ENCODE measurements around the gene FRRS1.

Gene FRRS1

DNA sequence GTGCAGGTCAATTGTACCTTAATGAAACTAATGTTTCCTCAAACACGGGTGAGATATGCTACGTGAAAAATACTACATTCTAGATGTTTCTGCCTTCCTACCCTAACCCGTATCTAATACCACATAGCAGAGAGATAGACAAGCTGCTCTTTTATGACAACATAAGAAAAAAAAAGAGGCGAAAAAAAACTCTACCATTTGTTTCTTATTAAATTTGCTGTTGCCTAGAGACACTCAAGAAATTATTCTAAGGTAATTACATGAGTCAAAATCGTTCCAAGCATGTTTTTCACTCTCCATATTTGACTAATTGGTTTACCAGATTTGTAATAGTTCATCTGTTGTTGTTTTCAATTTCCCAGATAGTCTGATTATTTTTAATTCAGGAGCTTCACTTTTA, 93.1 kb downstream of the FRRS1 start:
- no peak for DNase-seq

DNA sequence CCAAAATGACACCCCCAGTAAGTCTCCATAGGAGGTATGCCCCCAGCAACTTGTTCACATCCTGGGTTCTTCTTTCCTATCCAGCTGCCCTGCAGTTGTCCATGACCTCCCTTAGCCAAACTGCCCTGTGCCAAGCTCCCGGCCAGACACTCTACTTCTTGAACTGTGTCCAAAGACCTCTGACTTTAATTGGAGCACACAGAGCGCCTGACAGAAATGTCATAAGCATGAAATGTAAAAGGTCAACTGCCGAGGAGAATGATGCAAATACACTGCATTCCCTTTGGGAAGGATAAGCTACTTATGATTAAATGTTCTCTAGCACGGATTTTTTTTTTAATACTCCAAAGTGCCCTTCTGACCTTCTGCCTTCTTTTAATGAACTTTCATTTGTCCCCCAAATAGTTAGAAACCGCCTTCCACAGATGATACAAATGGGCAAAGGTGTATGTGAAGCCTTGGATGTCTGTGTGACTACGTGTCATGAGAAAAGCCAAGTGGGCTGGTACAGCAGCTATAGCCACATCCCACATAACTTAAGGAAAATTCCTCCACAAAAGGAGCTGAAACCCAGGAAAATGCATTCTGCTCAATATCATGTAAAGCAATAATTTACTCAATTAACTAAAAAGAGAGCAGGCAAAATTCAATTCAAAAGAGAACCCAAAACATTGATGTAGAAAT, 93.8 kb downstream of the FRRS1 start:
- DNase-seq: no peak

DNA sequence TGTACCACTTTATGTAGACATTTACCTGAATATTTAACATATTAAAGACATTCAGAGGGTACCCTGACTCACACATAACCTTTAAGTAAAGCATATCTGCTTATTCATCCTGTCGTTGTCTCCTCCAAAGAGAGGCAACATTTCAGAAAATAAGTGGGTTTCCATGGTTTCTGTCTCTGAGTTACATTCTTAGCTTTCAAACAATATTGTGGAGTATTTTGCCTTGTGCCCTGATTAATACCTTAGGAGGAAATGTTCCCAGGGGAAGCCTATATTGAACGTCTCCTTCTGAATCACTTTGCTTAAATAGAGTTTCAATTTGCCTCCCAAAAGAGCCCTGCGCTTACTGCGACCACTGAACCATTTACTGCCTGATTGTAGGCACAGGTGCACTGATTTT, 94.4 kb downstream of the FRRS1 start:
- DNase-seq: no peak

DNA sequence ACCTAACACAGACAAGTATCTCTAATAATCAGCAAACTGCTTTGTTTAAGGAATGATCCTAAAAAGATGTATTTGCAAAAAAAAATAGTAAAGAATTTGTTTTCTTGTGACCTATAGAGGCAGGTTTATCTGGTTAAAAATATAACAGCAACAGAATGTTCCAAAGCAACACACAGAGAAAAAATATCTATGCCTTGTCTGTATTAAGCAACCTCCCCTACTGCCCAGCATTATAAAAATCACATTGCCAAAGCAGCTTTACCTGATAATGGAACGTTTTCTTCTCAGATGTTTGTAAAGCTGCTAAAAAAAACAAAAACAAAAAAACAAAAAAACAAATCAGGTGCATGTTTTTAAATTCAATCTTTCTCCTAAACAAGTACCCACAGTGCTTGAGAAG, 95.9 kb downstream of the FRRS1 start:
- DNase-seq: no peak

DNA sequence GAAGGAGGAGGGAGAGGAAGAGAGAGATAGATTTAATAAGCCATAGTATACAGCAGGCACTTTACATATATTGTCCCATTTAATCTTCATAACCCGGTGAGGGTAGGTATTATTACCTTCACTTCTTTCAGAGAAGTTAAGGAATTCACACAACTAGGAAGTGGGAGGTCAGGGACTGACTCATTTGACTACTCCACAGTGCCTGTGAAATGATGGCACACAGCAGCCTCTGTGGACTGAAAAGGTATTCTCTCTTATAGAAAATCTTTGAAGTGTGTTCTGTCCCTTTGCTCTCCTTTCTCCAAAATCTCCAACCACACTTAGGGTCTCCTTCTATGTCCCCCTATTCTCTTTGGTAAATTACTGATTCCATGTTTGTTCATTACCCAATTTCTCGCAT, 96.6 kb downstream of the FRRS1 start:
- DNase-seq: no peak

DNA sequence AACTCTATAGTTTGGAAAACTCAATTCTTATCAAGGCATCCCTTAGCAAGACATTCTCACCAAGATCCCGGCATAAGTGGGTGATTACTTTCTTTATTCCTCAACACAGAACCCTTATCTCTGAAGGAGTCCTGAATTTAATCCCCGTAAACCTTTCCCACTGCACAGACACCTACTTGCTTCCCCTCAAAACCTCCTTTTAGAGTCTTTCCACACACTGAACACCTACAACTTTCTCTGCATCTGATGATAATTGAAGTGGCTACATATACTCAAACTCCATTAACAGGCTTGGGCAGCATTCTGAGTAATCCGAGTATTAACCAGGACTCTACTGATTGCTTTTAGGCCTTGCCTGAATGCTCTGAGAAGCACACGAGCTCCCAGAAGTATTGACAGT, 97.1 kb downstream of the FRRS1 start:
- no peak for DNase-seq

DNA sequence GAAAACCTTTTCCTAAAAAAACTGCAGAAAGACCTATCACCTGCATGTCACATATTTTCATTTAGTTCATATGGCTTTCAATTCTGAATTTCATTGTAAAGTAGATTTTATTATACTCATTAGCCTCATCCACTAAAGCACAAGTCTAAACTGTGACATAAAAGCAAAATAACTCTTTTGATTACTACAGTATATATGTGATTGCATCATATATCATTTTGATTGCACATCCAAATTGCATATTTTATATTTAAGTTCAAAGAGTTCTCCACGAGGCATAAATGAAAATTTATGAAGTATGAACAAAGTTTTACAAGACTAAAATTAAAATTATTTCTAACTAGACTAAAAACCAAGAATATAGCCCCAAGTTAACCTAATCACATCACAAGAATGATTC, 101.2 kb downstream of the FRRS1 start:
- DNase-seq: no peak

DNA sequence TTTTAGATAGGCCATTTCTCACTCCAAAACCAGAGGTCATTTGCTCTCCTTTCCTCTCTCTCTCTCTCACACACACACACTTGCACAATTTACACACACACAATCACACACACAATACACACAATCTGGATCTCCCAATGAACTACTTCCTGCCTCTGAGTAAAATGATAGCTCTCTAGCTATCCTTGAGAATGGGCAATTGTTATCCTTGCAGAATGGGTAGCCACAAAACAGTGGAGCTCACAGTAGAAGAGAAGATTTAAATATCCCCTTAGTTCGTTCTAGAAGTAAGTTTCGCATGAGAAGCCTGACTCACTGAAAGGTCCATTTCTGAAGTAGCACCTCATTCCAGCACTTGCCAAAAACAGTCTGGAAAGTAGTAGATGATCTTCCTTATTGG, 102.9 kb downstream of the FRRS1 start:
- no peak for DNase-seq

DNA sequence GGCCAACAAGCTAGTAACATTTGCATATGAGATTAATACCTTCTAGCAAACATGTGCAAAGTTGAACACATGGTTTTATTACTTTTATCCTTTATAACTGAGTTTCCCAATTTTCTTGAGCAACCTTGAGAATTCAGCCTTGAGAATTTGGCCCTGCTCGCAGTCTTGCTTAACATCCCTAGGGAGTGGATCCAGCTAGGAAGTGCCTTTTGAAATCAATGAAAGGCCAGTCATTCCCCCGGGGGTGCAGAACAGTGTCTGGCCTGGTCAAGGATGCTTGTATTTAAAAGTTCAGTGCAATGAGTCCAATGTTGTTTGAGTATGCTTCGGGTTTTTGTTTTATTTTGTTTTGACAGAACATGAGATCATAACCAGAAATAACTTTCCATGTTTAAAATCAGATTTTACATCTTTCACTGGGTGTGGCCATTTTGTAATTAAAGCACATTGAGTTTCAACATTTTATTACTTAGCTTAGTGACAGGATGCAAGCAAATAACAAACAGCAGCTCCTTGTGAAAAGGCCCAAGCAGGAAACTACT, 103.8 kb downstream of the FRRS1 start:
- DNase-seq: no peak

DNA sequence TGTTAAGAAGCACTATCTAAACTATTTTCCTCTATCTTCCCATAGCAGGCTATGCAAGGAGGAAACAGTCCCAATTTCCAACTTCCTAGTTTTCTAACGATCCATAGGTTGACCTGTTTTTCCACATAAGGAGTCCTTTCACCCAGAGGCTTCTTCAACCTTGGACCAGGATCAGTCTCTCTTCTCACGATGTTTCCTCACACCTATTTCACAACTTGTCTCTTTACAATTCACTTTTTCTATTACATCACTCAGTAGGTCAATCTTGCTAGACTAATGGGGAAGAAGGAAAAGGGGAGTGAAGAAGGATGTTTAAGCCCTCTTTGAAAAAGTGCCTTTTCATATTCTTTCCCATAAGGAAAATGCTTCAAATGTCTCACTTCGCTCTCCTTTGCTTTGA, 104.7 kb downstream of the FRRS1 start:
- no peak for DNase-seq

DNA sequence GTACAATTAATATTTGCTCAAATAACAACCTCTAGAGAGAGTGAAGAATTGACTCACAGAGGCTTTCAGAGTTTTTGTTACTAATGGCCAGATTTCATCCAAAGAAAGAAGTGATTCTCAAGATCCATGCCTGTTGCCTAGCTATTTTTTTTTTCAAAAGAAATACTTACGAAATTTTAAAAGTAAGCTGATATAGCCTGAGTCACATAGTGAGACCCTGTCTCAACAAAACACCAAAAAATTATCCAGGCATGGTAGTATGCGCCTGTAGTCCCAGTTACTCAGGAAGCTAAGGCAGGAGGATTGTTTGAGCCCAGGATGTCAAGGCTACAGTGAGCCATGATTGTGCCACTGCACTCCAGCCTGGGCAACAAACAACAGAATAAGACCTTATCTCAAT, 105.9 kb downstream of the FRRS1 start:
- no peak for DNase-seq

DNA sequence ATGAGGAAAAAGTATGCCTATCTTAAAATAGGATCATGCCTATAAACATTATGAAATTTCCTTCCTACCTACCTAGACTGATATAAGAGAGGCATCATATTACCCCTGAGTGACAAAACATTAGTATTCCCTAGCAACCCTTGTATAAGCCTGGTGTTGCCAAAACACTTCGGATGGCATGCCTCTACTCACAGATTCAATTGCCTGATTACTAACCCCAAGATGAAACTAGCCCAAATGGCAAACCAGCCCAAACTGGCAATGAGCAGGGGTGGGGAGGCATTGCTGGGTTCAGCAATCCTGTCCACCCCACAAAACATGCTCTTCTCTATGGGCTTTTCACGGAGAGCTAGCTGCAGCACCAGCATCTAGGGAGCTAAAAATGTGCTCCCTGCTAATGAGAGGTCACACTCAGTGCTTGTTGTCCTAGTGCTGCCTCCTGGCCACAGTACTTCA, 106.7 kb downstream of the FRRS1 start:
- DNase-seq: no peak

All from islet precursor cell (in vitro differentiated cells).